Sigmoid colon (tissue), 3 donors: ENCODE data around the gene ATPAF1.

Source experiments
- CTCF ChIP-seq, 4 experiments: fragments of 450-650 bp in 3 of 4; fragments of 200-600 bp in 1 of 4; IDR thresholded peaks; one replicate each; pipeline ENCODE4 v1.5.1; 2016 to 2019; ENCODE audit warnings: antibody characterized with exemption in 4 of 4, mild to moderate bottlenecking in 3 of 4, moderate library complexity in 2 of 4
- POLR2A ChIP-seq, 2 donors: fragments of 450-650 bp; IDR thresholded peaks; one replicate each; pipeline ENCODE4 v1.6.1; 2016; ENCODE audit warnings: antibody characterized with exemption in 2 of 2, mild to moderate bottlenecking in 2 of 2, moderate library complexity in 2 of 2

DNA sequence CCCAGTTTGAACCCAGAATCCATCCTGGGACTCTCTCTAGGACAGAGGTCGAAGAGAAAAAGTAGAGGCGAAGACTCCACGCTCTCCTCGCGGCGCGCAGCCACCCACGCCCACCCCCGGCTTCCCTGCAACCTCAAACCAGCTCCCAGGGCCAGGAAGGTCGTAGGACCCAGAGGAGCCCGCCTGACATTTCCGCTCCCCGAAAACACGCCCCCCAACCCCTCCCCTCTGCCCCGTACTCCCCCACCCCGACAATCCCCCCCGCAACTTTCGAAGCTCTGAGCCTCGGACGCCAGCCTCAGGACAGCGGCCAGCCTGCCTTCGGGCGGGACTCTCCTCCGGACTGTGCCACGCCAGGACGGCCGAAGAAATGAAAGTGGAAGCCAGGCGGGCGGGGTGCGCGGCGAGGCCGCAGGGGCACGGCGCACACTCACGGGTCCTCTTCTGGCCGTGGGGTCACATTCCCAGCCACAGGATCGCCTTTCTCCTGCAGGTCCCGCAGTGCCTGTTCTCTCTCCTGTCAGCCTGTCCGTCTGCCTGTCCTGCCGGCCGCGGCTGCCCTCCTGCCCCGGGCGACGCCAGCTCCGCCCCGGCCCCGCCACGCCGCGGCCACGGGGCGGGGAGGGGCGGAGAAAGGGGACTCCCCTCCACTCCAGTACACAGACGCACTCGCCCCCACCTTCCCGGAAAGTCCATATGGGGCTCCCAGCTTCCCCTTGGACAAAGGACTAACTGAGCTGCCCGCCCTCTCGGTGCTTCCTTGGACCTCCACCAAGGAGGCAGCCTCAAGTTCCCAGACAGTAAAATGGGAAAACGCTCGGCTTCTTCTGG lies 51.7 kb downstream of the ATPAF1 start, which contains the start of gene MOB3C:
- TF ChIP-seq POLR2A (IDR thresholded peaks at IDR 0.05) (peak; percentile 26 to 41), CTCF (IDR thresholded peaks at IDR 0.05) (no peak)
